GM18873 (cell line): Measurements from ENCODE around the gene KLF5.
"Not testable (repeated sequence)": the region's sequence is repeated elsewhere in the genome, so short reads cannot be mapped to it uniquely, and the experiment has no call there.

Experiments used
- ATAC-seq: cut with Tn5 transposase; IDR thresholded peaks from one replicate; pipeline ENCODE4 v1.9.1; 2021; ENCODE audit warnings: mild to moderate bottlenecking, moderate library complexity, moderate number of reproducible peaks; ENCODE audit not compliant: unreplicated experiment, low FRiP score

Gene KLF5

DNA sequence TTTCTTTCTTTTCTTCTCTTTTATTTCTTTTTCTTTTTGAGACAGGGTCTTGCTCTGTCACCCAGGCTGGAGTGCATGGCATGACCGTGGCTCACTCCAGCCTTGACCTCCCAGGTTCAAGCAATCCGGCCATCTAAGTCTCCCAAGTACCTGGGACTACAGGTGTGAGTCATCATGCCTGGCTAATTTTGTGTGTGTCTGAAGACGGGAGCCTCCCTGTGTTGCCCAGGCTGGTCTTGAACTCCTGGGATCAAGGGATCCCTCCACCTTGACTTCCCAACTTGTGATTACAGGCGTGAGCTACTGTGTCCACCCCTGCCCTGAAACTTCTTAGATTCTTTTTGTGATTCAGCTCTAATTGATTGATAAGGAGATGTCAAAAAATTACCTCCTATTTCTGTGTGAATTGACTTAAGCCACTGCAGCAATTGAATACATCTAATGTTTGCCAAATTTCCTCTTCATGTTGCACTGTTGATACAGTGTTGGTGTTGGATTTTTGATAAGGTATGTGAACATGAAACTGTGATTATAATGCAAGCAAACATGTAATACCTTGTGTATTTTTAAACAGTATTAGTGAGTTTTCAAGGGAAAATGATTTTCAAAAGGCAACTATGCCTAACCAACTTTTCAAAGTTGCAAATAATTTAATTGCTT, 22.6 kb downstream of the KLF5 start:
- no peak for ATAC-seq

DNA sequence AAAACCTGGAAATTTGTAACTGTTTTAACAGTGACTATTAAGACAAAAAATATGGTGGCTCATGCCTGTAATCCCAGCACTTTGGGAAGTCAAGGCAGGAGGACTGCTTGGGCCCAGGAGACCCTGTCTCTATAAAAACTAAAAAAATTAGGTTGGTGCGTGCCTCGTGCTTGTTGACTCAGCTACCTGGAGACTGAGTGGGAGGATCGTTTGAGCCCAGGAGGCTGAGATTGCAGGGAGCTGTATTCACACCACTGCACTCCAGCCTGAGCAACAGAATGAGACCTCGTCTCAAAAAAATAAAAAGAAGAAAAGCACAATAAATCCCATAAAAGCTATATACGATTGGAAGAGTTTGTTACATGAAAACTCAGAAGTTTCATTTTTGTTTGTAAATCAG, 23.7 kb downstream of the KLF5 start:
- ATAC-seq = no peak

DNA sequence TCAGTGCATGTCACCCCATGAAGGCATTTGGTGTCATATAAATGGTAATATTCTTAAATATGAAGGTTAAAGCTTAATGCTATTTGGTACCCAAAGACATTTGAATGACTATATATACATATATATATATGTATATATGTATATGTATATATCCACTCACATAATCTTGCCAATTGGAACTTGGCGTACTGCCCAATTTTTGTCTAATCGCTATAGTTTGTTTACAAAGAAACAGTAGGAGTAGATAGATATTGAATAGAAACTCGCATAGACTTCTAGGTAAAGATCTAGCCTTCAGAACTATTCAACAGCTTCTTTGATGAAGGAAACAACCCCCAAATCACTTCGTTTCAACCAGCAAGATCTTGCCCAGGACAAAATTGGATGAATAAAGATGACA, 24.1 kb downstream of the KLF5 start:
- ATAC-seq = no peak

DNA sequence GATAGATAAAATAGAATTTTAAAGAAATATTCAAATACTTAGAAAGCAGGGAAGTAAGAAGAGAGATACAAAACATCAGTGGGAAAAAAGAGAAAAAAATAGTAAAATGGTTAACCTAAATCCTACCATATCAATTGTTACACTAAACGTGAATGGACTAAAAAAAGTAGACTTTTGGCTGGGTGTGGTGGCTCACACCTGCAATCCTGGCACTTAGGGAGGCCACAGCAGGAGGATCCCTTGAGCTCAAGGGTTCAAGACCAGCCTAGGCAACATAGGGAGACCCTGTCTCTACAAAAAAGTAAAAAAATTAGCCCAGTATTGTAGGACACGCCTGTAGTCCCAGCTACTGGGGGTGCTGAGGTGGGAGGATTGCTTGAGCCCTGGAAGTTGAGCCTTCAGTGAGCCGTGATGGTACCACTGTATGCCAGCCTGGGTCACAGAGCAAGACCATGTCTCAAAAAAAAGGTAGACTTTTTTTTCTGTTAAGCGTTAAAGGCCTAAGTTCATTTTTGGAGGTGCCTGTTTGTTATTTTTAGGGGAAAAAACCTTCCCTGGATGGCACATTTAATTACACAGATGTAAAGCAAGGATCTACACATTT, 29.6 kb downstream of the KLF5 start:
- no peak for ATAC-seq

DNA sequence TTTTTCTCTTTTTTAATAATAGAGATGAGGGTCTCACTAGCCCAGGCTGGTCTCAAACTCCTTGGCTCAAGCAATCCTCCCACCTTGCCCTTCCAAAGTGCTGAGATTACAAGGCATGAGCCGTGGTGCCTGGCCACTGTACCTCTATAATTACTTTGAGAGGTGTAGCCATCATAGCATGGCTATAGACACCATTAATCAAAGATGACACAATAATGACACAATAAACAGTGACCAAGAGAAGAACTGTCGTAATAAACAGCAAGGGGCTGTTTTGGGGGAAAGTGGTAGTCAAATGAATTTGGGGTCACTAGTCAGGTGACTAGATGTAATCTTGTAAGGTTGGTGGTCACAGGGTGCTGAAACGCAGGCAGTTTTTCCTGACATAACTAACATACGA, 30.4 kb downstream of the KLF5 start:
- ATAC-seq = no peak

DNA sequence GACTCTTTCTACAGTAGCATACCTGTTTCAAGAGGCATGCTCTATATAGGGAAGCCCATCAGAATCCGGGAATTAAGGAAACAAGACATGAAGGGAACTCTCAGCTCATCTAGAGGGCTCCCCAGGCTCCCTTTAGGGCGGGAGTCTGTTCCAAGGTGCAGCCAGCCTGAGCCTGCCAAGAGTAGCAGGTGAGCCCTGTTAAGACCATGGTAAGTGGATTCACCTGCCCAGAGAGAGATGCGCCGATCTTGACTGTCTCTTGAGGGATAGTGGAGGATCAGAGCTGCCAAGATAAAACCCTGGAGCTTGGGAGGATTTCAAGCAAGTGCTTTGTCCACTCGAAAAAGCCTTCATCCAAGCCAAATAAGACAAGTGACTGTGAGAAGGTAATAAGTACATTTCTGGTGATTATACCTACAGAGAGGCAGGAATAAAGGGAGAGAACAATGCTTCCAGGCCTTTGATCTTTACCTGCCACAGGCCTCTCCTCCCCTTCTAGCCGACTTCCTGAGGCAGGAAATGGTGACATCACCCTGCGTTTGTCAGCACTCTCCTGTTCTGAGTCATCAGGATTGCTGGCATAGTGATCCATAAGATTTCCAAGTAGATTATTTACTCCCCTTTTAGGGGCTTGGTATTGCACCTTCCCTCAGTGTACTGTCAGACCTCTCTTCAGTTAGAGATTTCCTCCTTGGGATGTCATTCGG, 31.5 kb downstream of the KLF5 start:
- no peak for ATAC-seq

DNA sequence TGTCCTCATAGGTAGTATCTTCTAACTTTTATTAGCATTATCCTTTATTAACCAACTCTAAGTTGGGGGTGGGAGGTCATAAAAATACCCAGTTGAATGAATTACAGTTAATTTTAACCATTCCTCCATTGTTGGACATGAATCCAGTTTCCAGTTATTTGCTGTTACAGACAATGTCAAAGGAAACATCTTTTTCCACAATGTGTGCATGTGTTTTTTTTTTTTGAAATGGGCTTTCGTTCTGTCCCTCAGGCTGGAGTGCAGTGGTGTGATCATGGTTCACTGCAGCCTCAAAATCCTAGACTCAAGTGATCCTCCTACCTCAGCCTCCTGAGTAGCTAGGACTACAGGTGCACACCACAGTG, 32.0 kb downstream of the KLF5 start:
- no peak for ATAC-seq

DNA sequence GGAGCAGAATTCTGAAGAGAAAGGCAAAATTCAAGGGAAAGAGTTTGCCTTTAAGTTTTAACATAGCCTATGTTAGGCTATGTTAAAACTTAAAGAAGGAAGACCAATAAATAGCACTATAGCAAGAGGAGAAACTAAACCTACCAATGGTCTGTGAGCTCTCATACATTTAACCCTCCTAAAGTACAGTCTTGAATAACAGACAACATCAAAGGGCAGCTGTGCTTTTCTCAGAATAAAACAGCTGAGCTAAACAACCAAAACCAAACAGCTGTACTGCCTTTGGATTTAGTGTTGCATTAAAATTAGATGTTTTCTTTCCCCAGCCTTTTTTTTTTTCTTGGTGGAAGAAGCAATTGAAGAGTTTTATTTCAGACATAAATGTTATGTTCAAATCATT, 34.0 kb downstream of the KLF5 start:
- ATAC-seq = no peak

DNA sequence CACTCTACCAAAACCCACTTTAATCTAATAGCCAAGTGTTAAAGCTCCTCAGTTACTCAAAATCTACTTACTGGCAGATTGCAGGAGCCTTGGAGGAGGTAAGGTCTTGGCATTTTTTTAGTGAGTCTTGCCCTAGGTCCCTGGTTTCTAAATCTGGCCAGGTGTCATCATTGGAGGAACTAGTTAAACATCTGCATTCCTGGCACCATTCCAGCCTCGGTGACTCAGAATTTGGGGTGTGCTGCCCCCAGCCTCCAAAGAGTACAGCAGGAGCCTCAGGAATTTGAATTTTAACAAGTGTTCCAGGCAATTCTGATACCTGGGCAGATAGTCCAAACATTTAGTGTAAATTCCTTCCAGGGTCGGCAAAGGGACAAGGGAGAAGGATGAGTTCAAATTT, 37.4 kb downstream of the KLF5 start:
- no peak for ATAC-seq

DNA sequence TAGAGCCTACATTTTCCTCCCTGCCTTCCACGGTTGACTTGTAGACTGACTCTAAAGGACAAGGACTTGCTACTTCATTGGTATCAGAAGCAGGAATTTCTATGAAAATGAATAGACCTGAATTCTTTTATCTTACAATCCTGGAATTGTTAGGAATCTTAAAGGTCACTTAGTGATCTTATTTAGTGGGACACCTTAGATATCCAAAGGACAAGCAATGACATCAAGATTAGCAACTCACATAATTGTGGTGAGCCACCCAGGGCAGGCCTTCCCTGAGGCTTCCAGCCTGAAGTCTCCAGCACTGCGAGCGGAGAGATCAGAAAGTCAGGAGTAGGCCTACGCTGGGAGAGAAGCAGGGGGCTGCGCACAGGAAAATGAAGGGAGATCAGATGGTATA, 37.8 kb downstream of the KLF5 start:
- ATAC-seq = no peak

DNA sequence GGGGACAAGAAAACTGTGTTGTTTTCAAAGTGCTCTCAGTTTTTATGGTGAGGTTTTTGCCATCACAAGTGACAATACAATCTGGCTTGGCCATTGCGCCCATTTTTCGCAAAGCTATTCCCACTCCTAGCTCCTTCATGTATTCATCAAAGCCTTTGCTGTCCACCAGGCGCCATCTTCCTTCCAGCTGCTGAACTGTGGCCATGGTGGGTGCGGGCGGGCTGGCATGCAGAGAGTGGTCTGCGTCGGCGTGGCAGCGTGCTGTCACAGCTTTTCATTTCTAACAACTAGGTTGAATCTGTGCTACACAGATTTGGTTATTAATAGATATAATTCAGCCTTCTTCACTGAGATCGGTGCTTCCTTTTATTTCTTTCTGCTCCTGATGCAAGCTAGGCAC, 42.0 kb downstream of the KLF5 start:
- not testable (repeated sequence) for ATAC-seq

DNA sequence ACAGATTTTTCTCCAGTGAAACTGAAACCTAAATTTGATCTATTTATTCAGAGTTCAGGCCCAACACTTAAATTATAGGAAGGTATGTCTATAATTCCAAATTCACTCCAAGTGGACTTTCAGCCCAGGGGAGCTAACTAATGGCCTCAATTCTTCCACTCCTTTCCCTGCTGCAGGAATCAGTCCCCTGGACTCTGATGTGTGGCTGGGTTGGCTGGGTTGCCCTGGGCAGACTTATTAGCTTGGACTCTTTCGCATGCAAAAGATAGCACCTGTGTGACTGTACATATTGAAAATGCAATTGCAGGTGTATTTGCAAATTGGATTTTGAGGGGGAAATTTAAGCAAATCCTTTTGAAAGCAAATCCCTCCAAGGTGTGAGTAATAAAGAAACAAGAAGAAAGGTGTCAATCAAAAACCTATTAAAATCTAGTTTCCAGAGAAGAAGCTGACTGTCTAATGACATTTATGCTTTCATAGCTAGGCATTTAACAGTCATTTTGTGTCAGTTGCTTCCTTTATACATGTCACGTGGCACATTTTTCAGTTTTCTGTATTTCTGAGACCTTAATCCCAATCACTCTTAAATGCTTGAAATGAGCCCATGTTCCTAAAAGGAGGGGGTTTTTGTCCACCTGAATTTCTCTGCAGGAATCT, 42.7 kb downstream of the KLF5 start:
- ATAC-seq = no peak

DNA sequence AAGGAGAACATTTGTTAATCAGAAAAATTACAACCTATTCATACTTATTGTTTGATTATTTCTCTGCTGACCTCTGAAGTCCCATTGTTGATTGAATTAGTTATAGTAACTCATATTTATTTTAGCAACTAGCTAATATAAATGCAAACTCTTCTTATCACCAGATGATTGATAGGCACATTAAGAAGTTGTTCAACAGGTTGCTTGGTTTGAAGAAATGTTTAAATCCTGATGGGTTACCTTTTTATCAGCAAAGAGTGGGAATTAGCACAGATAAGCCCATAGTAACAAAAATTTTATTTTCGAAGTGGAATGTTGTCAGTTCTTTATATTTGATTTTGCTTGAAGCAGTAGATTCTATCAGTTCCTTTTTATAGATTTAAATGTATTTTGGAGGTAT, 44.4 kb downstream of the KLF5 start:
- ATAC-seq = no peak

DNA sequence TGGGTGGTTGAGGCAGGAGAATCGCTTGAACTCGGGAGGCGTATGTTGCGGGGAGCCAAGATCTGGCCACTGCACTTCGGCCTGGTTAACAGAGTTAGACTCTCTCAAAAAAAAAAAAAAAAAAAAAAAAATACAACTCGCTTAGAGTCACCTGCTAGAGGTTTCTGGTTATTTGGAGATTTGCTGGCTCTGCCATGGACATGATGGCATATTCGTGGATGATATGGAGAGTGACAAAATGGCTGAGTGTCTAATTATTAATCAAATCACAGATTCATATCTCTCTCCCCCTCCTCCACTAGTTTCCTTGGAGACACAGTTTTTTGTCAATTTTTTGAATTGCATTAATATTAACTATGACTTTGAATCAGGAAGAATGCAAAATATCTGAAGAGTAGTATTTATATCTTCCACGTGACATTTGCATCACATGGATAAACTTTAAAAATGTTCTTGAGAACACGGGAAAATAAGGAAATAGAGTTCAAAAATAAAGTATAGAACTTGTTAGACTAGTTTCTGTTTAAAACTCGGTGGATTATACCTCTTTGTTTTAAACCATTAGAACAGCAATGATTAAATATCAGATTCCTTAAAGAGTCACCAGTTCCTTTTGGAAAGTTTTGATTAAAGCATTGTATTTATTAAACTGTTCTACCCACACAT, 47.8 kb downstream of the KLF5 start:
- no peak for ATAC-seq

DNA sequence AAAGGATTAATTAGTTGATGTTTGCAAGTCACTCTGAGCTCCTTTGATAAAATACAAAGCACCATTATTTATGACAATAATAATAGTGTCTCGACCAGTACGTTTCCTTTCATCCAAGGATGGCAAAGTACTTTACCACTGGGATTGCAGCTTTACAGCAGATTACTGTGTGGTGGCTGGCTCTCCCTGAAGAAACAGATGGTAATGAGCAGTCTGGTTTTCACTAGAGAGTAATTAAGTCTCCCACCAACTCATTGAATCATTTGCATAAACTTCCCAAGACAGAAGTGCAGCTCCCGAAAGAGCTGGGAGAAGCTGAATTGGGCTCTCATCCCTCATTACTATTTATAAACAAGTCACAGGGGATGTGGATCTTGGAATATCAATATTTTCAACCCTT, 48.7 kb downstream of the KLF5 start:
- ATAC-seq = no peak

DNA sequence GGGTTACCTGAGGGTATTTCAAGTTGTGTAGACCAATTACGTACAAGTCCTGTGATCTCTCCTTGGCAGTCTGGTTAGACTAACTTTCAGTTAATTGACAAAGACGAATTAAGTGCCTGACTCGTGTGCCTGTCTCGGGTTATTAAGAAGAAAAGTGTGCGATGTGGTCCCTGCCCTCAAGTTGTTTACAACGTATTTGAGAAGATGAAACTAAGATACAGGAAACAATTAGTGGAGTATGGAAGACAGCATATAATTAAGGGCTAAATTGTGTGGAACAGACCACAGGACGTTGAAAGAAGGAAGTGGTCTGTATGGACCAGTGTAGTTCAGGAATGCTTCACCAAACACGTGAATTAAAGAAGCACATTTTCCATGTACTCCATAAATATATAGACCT, 49.2 kb downstream of the KLF5 start:
- ATAC-seq = no peak

DNA sequence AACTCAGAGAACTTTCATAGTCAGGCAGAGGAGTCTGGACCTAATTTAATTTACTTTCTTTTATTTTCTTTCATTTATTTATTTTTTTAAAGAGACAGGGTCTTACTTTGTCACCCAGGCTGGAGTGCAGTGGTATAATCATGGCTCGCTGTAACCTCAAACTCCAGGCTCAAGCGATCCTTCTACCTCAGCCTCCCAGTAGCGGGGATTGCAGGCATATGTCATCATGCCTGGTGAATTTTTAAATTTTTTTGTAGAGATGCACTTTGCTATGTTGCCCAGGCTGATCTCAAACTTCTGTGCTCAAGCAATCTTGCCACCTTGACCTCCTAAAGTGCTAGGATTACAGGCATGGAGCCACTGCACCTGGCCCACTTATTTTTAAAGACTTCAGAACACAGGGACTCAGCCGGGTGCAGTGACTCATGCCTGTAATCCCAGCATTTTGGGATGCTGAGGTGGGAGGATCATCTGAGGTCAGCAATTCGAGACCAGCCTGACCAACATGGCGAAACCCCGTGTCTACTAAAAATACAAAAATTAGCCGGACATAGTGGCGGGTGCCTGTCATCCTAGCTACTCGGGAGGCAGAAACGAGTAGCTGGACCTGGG, 50.6 kb downstream of the KLF5 start:
- no peak for ATAC-seq

DNA sequence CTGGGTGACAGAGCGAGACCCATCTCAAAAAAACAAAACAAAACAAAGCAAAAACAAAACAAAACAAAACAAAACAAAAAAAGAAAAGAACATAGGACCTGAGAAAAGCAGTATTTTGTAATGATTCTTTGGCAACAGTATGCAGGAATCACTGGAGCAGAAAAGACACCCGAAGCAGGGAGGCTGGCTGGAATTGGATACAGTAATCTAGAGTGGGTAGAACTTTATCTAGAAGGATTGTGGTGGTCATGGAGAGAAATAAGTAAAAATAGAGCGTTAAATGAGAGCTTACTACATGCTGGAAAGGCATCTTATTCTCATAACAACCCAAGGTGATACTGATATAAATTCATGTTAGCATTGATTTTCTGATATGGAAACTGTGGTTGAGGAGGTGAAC, 51.2 kb downstream of the KLF5 start:
- ATAC-seq = no peak

DNA sequence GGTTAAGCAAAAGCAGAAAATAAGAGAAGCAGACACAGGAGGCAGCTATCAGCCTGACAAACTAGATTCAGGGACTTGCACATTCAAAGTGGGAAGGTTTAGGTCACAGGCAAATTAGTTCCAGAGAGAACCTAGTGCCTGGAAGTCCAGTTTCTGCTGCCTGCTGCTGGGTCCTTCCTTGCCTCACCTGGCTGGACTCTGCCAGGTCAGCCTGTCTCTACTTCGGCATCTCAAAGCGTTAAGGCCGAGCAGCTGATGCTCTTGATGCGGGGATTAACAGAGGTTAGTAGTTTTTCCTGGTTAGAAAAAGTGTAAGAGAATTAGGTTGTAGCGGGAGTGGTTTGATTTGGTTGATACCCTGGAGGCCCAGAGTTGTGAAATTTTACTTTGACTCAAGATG, 52.0 kb downstream of the KLF5 start:
- no peak for ATAC-seq

DNA sequence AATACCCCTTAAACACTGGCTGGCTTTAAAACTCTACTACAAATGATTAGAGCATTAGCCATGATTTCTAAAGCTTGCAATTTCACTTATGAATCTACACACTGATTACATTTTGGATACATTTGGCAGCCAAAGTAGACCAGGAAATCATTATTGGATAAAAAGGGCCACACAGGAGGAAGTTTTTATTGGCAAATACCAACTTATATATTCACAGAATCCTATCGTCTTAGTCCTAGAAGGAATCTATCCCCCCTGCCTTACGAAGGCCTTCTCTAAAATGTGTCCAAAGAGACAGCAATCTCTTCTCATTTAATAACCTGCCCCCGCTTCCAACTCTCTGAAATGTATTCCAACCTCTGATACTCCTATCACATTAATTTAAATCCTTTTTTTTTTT, 52.5 kb downstream of the KLF5 start:
- ATAC-seq = no peak

DNA sequence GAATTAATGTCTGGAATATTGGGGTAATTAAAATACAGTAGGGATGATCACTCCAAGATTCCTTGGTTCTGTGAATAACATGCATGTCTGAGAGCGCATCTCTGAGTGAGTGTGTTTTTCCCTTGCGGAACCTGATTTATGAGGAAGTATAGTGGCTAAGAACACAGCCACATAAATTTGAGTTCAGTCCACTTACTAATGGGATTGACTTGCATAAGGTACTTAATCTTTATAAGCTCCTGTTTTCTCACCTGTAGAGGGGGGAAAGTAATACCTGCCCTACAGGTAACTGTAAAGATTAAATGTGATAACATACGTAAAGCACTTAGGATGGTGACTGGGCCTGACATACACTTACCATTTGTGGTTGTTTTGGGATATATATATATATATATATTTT, 60.8 kb downstream of the KLF5 start:
- no peak for ATAC-seq
